GM12878 (cell line): ENCODE results near the gene BOLA2B.

Experiments
- CTCF ChIP-seq, 3 experiments: IDR thresholded peaks in 2 of 3; conservative IDR thresholded peaks in 1 of 3; 2 replicates each; pipeline ENCODE4 v1.5.1; 2011; ENCODE audit warnings: low read depth in 3 of 3, low read length in 3 of 3, mild to moderate bottlenecking in 3 of 3, control low read depth in 2 of 3, moderate library complexity in 2 of 3, inconsistent platforms in 1 of 3, mixed read lengths in 1 of 3; ENCODE audit not compliant: control insufficient read depth in 2 of 3, insufficient read depth in 1 of 3; ENCODE audit errors: extremely low read depth in 1 of 3
- E2F8 ChIP-seq: fragments of 450-650 bp; IDR thresholded peaks from 2 replicates; pipeline ENCODE4 v1.6.1; 2018; ENCODE audit warnings: mild to moderate bottlenecking, low read depth, moderate library complexity; ENCODE audit not compliant: partially characterized antibody
- EZH2 ChIP-seq: IDR thresholded peaks from 2 replicates; pipeline ENCODE4 v1.6.1; 2012; ENCODE audit warnings: low read depth, mild to moderate bottlenecking, control low read depth, inconsistent platforms, low read length, borderline replicate concordance; ENCODE audit not compliant: control insufficient read depth
- FOS ChIP-seq: IDR thresholded peaks from 3 replicates; pipeline ENCODE4 v1.6.1; 2011; ENCODE audit warnings: borderline replicate concordance; ENCODE audit not compliant: insufficient read length; ENCODE audit errors: extremely low read depth
- MTA3 ChIP-seq: IDR thresholded peaks from 2 replicates; pipeline ENCODE4 v1.6.1; 2012; ENCODE audit warnings: low read length, inconsistent platforms, borderline replicate concordance
- POLR2A ChIP-seq: IDR thresholded peaks from 2 replicates; pipeline ENCODE4 v1.6.1; 2011; ENCODE audit warnings: low read depth, mild to moderate bottlenecking, low read length
- RAD21 ChIP-seq: IDR thresholded peaks from 2 replicates; pipeline ENCODE4 v1.6.1; 2011; ENCODE audit warnings: mild to moderate bottlenecking, low read depth, low read length, moderate library complexity; ENCODE audit not compliant: insufficient read depth
- SUZ12 ChIP-seq: fragments of 200-600 bp; sonication (generic); IDR thresholded peaks from one replicate; pipeline ENCODE4 v1.6.1; 2018; ENCODE audit warnings: antibody characterized with exemption, mild to moderate bottlenecking; ENCODE audit not compliant: unreplicated experiment
- ZBED1 ChIP-seq: IDR thresholded peaks from 2 replicates; pipeline ENCODE4 v1.6.1; 2016; ENCODE audit warnings: borderline replicate concordance
- ZNF592 ChIP-seq: fragments of 450-650 bp; IDR thresholded peaks from 2 replicates; pipeline ENCODE4 v1.6.1; 2017; ENCODE audit warnings: mild to moderate bottlenecking, moderate library complexity

GRCh38 chr16:30180741-30181140, 12.7 kb downstream of the BOLA2B start:
- TF ChIP-seq EZH2 (no peak), RAD21 (no peak), CTCF (IDR thresholded peaks at IDR 0.05 in 2 of 3, conservative IDR thresholded peaks at IDR 0.05 in 1 of 3; ENCODE audit: control insufficient read depth in 2 of 3, extremely low read depth in 1 of 3, insufficient read depth in 1 of 3, low read depth in 3 of 3, low read length in 3 of 3) (no peak), MTA3 (no peak), ZNF592 (no peak), FOS (no peak), POLR2A (no peak), E2F8 (no peak), SUZ12 (no peak), ZBED1 (no peak)
